Measurements from ENCODE around the gene SORCS3.

DNA sequence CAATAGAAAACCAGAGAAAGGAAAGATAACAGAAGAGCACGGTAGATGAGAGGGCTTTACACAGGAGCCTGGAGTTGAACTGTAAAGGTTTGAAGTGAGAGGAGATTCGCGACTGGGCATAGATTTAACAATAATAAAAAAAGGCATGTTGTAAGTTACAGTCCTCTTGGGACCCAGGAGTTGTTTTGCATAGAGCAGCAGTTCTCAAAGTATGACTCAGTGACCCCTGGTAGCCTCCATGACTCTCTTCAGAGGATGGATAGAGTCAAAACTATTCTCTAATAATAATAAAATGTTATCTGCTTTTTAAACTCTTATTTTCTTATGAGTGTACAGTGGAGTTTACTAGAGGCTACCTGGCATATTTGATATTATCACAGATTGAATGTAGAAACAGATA lies 262.3 kb downstream of the SORCS3 start:
- no peak for TF ChIP-seq POLR2A (IDR thresholded peaks at IDR 0.05; ENCODE audit: low read depth, low read length)
- no peak for TF ChIP-seq POLR2AphosphoS5 (IDR thresholded peaks at IDR 0.05; ENCODE audit: low read depth, low read length)
- TF ChIP-seq TAF1 (IDR thresholded peaks at IDR 0.05; ENCODE audit: low read depth, low read length) = no peak
- TF ChIP-seq SPI1 (IDR thresholded peaks at IDR 0.05; ENCODE audit: low read depth, low read length) = no peak
- no peak for TF ChIP-seq PAX5 (IDR thresholded peaks at IDR 0.05; ENCODE audit: insufficient read depth, low read length, severe bottlenecking)
